Osteocyte (in vitro differentiated cells): ENCODE data around the gene MZT2B. TPM values are rescaled to one million over a fixed set of nuclear protein-coding genes. Genes with fewer than 3 reads are reported as not detected.
"Not testable (repeated sequence)": the region's sequence is repeated elsewhere in the genome, so short reads cannot be mapped to it uniquely, and the experiment has no call there.

ENCODE experiments used
- DNase-seq: peaks from one replicate; pipeline ENCODE4 v3.0.0; 2021; ENCODE audit warnings: mixed read lengths; ENCODE audit not compliant: unreplicated experiment; ENCODE audit errors: extremely low spot score
- H3K27ac Mint-ChIP-seq: one replicate; pipeline ENCODE4 v1.8.0; 2021; ENCODE audit warnings: mild to moderate bottlenecking, mixed read lengths; ENCODE audit not compliant: unreplicated experiment
- H3K27me3 Mint-ChIP-seq: one replicate; pipeline ENCODE4 v1.8.0; 2021; ENCODE audit warnings: mixed read lengths; ENCODE audit not compliant: unreplicated experiment
- H3K36me3 Mint-ChIP-seq: one replicate; pipeline ENCODE4 v1.8.0; 2021; ENCODE audit warnings: mixed read lengths; ENCODE audit not compliant: unreplicated experiment
- H3K4me1 Mint-ChIP-seq: one replicate; pipeline ENCODE4 v1.8.0; 2021; ENCODE audit warnings: mixed read lengths; ENCODE audit not compliant: unreplicated experiment
- H3K4me3 Mint-ChIP-seq: one replicate; pipeline ENCODE4 v1.8.0; 2021; ENCODE audit warnings: mild to moderate bottlenecking, moderate library complexity, mixed read lengths; ENCODE audit not compliant: unreplicated experiment
- H3K9me3 Mint-ChIP-seq: one replicate; pipeline ENCODE4 v1.8.0; 2021; ENCODE audit warnings: mixed read lengths; ENCODE audit not compliant: unreplicated experiment
- total RNA-seq: library from RNA; stranded (reverse); gene quantifications from 2 replicates; pipeline ENCODE4 v1.2.1, GENCODE V29; 2021
- TF ChIP-seq, protein P1 (sequence below): fragments of 200-600 bp; sonication (generic); IDR thresholded peaks from 2 replicates; pipeline ENCODE4 v1.5.0; 2021; ENCODE audit warnings: antibody characterized with exemption, mild to moderate bottlenecking, moderate library complexity

The MZT2B gene
- total RNA-seq, 1 donor from 2014 or later: 281 TPM

DNA sequence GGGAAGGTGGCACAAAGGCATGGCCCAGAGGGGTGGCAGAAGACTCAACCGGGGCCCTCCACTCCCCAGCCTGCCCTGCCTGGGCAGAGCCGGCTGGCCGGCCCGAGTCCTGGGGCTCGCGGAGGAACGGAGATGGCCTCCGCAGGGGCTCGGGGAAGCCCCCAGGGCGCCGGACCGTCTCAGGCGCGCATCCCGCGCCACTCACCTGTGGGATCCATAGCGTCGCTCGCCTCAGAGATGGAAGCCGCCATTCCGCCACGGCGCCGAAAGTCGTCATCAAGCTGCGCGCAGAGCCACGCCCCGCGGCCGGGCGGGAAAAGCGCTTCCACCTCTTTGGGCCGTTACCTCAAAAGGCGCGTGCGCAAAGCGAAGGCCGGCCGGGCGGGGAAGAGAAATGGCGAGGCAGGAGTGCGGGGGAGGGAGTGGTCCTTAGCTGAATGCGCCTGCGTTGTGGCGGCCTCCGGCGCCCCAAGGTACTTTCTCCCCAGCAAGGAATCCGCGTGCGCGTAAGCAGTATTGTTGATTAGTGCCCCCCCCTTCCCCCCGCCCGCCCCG lies 660 bp upstream of the MZT2B start, which contains the start of gene SMPD4:
Gene SMPD4, minus strand, starts transcription at position 278 of the 555 bp plus-strand sequence. CDS start 5,010 bp downstream, outside the sequence.
- H3K27ac Mint-ChIP-seq: peak within 1 kb of the TSS; percentile 87
- H3K9me3 Mint-ChIP-seq: no peaks in the 10 kb centered on the region
- TF ChIP-seq, protein P1, sequence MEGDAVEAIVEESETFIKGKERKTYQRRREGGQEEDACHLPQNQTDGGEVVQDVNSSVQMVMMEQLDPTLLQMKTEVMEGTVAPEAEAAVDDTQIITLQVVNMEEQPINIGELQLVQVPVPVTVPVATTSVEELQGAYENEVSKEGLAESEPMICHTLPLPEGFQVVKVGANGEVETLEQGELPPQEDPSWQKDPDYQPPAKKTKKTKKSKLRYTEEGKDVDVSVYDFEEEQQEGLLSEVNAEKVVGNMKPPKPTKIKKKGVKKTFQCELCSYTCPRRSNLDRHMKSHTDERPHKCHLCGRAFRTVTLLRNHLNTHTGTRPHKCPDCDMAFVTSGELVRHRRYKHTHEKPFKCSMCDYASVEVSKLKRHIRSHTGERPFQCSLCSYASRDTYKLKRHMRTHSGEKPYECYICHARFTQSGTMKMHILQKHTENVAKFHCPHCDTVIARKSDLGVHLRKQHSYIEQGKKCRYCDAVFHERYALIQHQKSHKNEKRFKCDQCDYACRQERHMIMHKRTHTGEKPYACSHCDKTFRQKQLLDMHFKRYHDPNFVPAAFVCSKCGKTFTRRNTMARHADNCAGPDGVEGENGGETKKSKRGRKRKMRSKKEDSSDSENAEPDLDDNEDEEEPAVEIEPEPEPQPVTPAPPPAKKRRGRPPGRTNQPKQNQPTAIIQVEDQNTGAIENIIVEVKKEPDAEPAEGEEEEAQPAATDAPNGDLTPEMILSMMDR: no peak
- H3K4me3 Mint-ChIP-seq: peak within 1 kb of the TSS; percentile 92
- H3K36me3 Mint-ChIP-seq: peaks cover 2% of the 10 kb centered on the region
- peak; percentile 99 for DNase-seq
- H3K4me1 Mint-ChIP-seq: peaks cover 25% of the 10 kb centered on the region
- no peaks in the 10 kb centered on the region for H3K27me3 Mint-ChIP-seq

DNA sequence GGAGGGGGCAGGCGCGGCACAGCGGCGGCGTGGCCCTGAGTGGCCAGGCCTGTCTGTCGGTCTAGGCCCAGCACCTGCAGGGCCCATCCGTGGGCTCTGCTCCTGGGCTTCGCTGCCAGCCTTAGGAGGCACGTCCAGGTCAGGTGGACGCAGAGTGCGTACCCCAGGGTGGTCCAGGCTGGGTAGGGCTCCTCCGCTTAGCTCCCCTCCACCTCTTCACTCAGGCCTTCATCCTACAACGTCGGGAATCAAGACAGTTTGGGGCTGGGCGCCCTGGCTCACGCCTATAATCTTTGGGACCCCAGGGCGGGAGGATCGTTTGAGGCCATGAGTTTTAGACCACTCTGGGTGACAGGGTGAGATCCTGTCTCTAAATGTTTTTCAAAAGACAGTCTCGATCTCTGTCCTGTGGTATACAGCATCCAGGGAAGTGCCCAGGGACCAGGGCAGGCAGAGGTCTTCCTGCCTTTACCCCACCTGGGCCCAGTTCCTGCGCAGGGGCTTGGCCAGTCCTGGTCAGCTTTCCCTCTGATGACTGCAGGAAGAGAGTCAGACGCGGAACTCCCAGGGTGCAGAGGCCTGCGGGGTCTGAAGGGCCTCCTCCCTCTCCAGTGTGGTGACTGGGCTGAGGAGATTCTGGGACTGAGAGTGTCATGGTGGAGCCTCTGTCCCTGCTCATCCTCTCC lies 907 bp downstream of the MZT2B start:
- not testable (repeated sequence) for H3K9me3 Mint-ChIP-seq, DNase-seq, H3K27me3 Mint-ChIP-seq, H3K36me3 Mint-ChIP-seq
- Mint-ChIP-seq H3K4me3 (peak overlapping the region; percentile 79), H3K27ac (peak overlapping the region; percentile 82), H3K4me1 (peaks cover 26% of the 10 kb centered on the region)

DNA sequence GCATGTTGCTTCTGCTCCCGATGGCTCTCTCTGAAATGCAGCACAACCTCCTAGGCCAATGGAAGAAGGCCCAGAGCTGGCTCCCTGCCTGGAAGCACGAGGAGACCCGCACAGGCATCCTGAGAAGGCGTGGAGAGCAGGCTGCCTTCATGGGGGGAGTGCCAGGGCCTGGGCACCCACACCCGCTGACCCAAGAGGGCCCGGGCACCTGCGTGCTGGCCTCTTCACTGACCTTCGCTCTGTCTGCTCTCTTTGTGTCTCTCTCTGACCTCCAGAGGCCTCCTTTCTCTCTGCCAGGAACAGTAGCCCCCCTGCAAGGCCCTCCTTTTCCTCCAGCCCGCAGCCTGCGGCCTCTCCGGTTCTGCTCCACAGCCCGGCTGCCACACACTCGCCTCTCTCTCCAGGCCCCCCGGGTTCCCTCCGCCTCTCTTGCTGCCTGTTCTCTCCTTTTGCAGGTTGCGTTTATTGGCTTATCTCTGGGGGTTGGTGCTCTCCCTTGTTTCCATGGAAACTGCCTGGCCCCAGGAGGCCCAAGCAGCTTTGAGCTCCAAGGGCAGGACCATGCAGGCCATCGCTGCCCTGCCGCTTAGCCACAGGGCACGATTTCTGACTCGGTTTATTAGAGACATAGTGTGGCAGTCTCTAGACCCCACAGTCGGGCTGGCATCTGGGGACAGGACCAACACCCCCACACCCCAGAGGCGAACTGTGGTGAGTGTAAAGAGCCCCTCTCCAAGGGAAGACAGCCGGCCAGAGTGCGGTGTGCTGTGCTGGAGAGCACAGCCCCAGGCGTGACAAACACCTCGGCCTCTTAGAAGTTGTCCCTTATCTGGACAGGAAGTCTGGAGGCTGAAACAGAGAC lies 1.7 kb downstream of the MZT2B start:
- TF ChIP-seq, protein P1: no peak
- no peaks in the 10 kb centered on the region for H3K27me3 Mint-ChIP-seq
- no peaks in the 10 kb centered on the region for H3K9me3 Mint-ChIP-seq
- H3K4me1 Mint-ChIP-seq: peaks cover 26% of the 10 kb centered on the region
- H3K36me3 Mint-ChIP-seq: peaks cover 2% of the 10 kb centered on the region
- H3K4me3 Mint-ChIP-seq: peak overlapping the region; percentile 79
- H3K27ac Mint-ChIP-seq: peak overlapping the region; percentile 82
- no peak for DNase-seq

DNA sequence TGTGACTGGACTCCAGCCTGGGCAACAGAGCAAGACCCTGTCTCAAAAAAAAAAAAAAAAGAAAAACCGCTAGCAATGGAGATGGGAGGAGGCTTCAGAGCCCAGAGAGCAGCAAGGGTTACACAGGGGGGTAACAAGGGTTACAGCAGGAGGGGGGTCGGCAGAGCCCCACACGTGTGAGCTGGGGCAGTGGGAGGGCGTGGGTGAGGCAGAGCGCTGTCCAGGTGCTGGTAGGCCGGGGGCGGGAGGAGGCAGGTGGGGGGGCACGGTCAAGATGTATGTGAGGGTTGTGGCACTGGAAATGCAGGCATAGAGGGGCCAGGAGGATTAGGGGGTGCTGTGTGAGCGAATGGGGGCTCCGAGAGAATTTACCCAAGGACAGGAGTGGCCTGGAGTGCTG lies 3.4 kb downstream of the MZT2B start:
- TF ChIP-seq, protein P1: no peak
- Mint-ChIP-seq H3K4me1 (peaks cover 22% of the 10 kb centered on the region), H3K4me3 (peak overlapping the region; percentile 10), H3K36me3 (peaks cover 2% of the 10 kb centered on the region), H3K9me3 (no peaks in the 10 kb centered on the region), H3K27me3 (no peaks in the 10 kb centered on the region), H3K27ac (peak overlapping the region; percentile 24)
- no peak for DNase-seq

DNA sequence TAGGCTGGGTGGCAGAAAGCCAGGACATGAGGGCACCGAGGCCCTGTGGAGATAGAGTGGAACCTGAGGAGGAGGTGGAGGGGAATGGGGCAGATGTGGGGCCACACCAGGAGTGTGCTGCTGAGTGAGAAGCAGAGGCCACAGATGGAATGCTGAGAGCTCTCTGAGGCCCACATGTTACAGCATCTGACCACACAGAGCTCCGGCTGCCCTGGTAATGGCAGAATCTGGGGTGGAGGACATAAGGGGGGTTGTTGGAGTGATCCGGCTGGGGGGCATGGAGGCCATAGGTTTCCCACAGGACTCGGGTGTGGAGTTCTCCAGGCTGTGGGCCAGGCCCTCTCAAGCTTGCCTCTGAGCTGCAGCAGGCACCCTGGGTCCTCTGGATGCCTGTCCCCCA lies 3.8 kb downstream of the MZT2B start:
- Mint-ChIP-seq H3K27me3 (no peaks in the 10 kb centered on the region), H3K9me3 (no peaks in the 10 kb centered on the region), H3K27ac (peak overlapping the region; percentile 24), H3K36me3 (peaks cover 4% of the 10 kb centered on the region), H3K4me3 (no peak overlapping the region), H3K4me1 (peaks cover 17% of the 10 kb centered on the region)
- TF ChIP-seq, protein P1: no peak
- no peak for DNase-seq
